Neural progenitor cell (in vitro differentiated cells): ENCODE measurements around the gene HRK.

Experiments used
- EZH2 ChIP-seq: fragments of 200-600 bp; sonication (generic); IDR thresholded peaks from 2 replicates; pipeline ENCODE4 v1.6.1; 2017; ENCODE audit warnings: antibody characterized with exemption, mild to moderate bottlenecking, moderate library complexity
- TF ChIP-seq, protein P1 (sequence below): fragments of 200-600 bp; sonication (generic); IDR thresholded peaks from 2 replicates; pipeline ENCODE4 v1.5.1; 2017; ENCODE audit warnings: antibody characterized with exemption, mild to moderate bottlenecking

DNA sequence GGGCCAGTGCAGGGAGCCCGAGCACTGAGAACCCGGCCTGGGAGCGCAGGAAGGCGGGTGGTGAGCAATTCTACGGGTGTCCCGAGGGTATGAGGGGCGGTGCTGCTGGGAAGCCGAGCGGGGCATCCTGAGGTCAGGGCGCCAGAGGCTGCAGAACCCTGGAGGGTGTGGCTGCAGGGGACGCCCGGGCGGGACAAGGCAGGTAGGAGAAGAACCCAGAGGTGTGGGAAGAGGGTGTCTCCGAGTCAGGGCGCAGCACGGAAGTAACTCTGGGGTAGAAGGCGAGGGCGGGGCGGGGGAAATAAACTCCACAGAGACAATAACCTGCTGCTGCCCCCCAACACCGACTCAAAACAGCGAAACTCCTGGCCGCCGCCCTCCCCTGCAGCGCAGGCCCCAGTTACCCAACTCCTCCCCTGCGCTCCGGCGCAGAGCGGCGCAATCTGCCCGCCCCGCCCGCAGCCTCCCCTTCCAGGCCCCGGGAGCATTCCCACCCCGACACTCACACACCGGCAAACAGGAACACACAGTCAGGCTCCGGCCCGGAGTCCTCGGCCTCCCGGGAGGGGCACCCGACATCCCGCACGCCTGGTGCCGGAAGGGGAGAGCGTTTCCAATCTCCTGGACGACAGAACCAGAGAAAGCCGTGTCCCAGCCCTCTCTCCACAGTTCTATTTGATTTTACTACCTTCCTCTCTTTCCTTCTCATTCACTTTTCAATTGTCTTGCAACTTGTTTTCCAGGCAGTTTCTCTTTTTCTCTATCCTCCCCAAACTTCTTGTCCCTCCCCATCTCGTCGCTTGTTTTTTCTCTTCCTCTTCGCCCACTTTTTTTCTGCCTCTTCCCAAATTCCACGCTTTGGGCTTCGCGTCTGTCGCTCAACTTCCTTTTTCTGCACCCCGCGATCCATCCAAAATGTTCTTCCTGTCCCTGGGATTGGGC, 2.4 kb downstream of the HRK start:
- TF ChIP-seq, protein P1, sequence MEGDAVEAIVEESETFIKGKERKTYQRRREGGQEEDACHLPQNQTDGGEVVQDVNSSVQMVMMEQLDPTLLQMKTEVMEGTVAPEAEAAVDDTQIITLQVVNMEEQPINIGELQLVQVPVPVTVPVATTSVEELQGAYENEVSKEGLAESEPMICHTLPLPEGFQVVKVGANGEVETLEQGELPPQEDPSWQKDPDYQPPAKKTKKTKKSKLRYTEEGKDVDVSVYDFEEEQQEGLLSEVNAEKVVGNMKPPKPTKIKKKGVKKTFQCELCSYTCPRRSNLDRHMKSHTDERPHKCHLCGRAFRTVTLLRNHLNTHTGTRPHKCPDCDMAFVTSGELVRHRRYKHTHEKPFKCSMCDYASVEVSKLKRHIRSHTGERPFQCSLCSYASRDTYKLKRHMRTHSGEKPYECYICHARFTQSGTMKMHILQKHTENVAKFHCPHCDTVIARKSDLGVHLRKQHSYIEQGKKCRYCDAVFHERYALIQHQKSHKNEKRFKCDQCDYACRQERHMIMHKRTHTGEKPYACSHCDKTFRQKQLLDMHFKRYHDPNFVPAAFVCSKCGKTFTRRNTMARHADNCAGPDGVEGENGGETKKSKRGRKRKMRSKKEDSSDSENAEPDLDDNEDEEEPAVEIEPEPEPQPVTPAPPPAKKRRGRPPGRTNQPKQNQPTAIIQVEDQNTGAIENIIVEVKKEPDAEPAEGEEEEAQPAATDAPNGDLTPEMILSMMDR = no peak
- no peak for TF ChIP-seq EZH2
